HCT116 (cell line): ENCODE results near the gene NARS2. TPM values are rescaled to one million over a fixed set of nuclear protein-coding genes. Genes with fewer than 3 reads are reported as not detected.

Source experiments
- ATAC-seq: fragments of 200-7000 bp; cut with Tn5 transposase; 2 replicates; pipeline ENCODE4 v1.9.1; 2020; ENCODE audit warnings: mild to moderate bottlenecking, moderate library complexity
- BruUV-seq: library from RNA; stranded (reverse); fragments of 400-500 nt; replicated peaks from 2 replicates; lab custom pipeline; 2021; lab: Mats Ljungman, UMichigan
- CTCF ChIA-PET: fragments of 300-600 bp; sonication (Branson Sonifier 250); formaldehyde crosslinking; loops from one replicate; lab custom pipeline; 2021; ENCODE audit warnings: antibody characterized with exemption; lab: Charles Lee
- POLR2A ChIA-PET: fragments of 300-600, 350-600 bp; sonication (Branson Sonifier 250); formaldehyde crosslinking; loops from one replicate; lab custom pipeline; 2021; ENCODE audit warnings: antibody characterized with exemption; lab: Charles Lee
- RAD21 ChIA-PET, 2 experiments: fragments of 300-600 bp; sonication (Branson Sonifier 250); formaldehyde crosslinking; loops; one replicate each; lab custom pipeline; 2023; ENCODE audit warnings: low total read pairs in 2 of 2; ENCODE audit not compliant: uncharacterized antibody in 2 of 2, unreplicated experiment in 2 of 2, low non-redundant PET in 1 of 2; lab: Charles Lee
- DNase-seq: peaks from one replicate; pipeline ENCODE4 v3.0.0-alpha.2; 2010; ENCODE audit warnings: low read depth, low spot score
- H2AFZ ChIP-seq: fragments of 200-600 bp; shearing (Covaris generic), sonication (generic); 2 replicates; pipeline ENCODE4 v1.6.1; 2017; ENCODE audit warnings: low read depth, mixed run types, mixed read lengths, antibody characterized with exemption, low read length; ENCODE audit not compliant: poor library complexity, severe bottlenecking
- H3K27ac ChIP-seq: 2 replicates; pipeline ENCODE4 v1.5.1; 2012; ENCODE audit warnings: low read depth, low read length
- H3K27me3 ChIP-seq: fragments of 200-600 bp; sonication (generic); 2 replicates; pipeline ENCODE4 v1.6.1; 2016; ENCODE audit warnings: mixed run types, low read length, mixed read lengths; ENCODE audit not compliant: insufficient read depth
- H3K36me3 ChIP-seq, 2 experiments: fragments of 200-500 bp in 1 of 2; fragments of 200-600 bp in 1 of 2; sonication (Bioruptor generic) in 1 of 2; sonication (generic) in 1 of 2; 2 replicates each; pipeline versions ENCODE4 v1.5.1 to v1.6.1; 2014 to 2016; ENCODE audit warnings: low read length in 2 of 2, inconsistent platforms in 1 of 2, mixed read lengths in 1 of 2, mixed run types in 1 of 2; ENCODE audit not compliant: insufficient read depth in 2 of 2, control insufficient read depth in 1 of 2
- H3K4me1 ChIP-seq, 2 experiments: fragments of 200-600 bp in 1 of 2; sonication (generic) in 1 of 2; 2 replicates each; pipeline versions ENCODE4 v1.5.1 to v1.6.1; 2012 to 2017; ENCODE audit warnings: low read length in 2 of 2, inconsistent platforms in 1 of 2, mild to moderate bottlenecking in 1 of 2, mixed read lengths in 1 of 2, mixed run types in 1 of 2, moderate library complexity in 1 of 2; ENCODE audit not compliant: insufficient read depth in 2 of 2, control insufficient read depth in 1 of 2
- H3K4me2 ChIP-seq: fragments of 200-600 bp; sonication (generic); 2 replicates; pipeline ENCODE4 v1.6.1; 2017; ENCODE audit warnings: mixed run types, low read length, mixed read lengths
- H3K4me3 ChIP-seq, 2 experiments: fragments of 200-600 bp in 1 of 2; sonication (generic) in 1 of 2; replicated peaks in 1 of 2; 2 replicates each; pipeline ENCODE4 v1.5.1; 2011 to 2016; ENCODE audit warnings: low read length in 2 of 2, control low read depth in 1 of 2, low read depth in 1 of 2, mild to moderate bottlenecking in 1 of 2, mixed read lengths in 1 of 2, mixed run types in 1 of 2
- H3K79me2 ChIP-seq: fragments of 200-600 bp; sonication (generic); 2 replicates; pipeline ENCODE4 v1.6.1; 2017; ENCODE audit warnings: mild to moderate bottlenecking, mixed run types, low read length, moderate library complexity, mixed read lengths; ENCODE audit not compliant: insufficient read depth
- H3K9ac ChIP-seq: fragments of 200-600 bp; sonication (generic); 2 replicates; pipeline ENCODE4 v1.6.1; 2016; ENCODE audit warnings: low read length, mixed read lengths
- H3K9me2 ChIP-seq: fragments of 200-600 bp; sonication (generic), shearing (Covaris generic); 2 replicates; pipeline ENCODE4 v1.6.1; 2017; ENCODE audit warnings: mixed run types, mild to moderate bottlenecking, moderate library complexity; ENCODE audit not compliant: insufficient read depth
- H3K9me3 ChIP-seq, 2 experiments: fragments of 200-500 bp in 1 of 2; fragments of 200-600 bp in 1 of 2; sonication (Bioruptor generic) in 1 of 2; sonication (generic) in 1 of 2; 2 replicates each; pipeline ENCODE4 v1.6.1; 2014 to 2017; ENCODE audit warnings: low read length in 2 of 2, mixed read lengths in 2 of 2, inconsistent platforms in 1 of 2, low read depth in 1 of 2, mild to moderate bottlenecking in 1 of 2, mixed run types in 1 of 2, moderate library complexity in 1 of 2; ENCODE audit not compliant: control insufficient read depth in 1 of 2, insufficient read depth in 1 of 2
- H4K20me1 ChIP-seq: fragments of 200-600 bp; sonication (generic), shearing (Covaris generic); 2 replicates; pipeline ENCODE4 v1.6.1; 2017; ENCODE audit warnings: mixed run types, mild to moderate bottlenecking, moderate library complexity; ENCODE audit not compliant: insufficient read depth
- ATF3 ChIP-seq: IDR thresholded peaks from 2 replicates; pipeline ENCODE4 v1.6.1; 2012
- CBX3 ChIP-seq: IDR thresholded peaks from 2 replicates; pipeline ENCODE4 v1.6.1; 2012; ENCODE audit warnings: low read depth
- CEBPB ChIP-seq: IDR thresholded peaks from 2 replicates; pipeline ENCODE4 v1.6.1; 2012; ENCODE audit warnings: low read depth
- CTCF ChIP-seq, 3 experiments: fragments of 200-600 bp in 1 of 3; sonication (generic) in 1 of 3; IDR thresholded peaks in 2 of 3; conservative IDR thresholded peaks in 1 of 3; 2 replicates each; pipeline ENCODE4 v1.5.1; 2012 to 2017; ENCODE audit warnings: low read depth in 2 of 3, low read length in 2 of 3, antibody characterized with exemption in 1 of 3, borderline replicate concordance in 1 of 3, control low read depth in 1 of 3, mild to moderate bottlenecking in 1 of 3, mixed read lengths in 1 of 3, mixed run types in 1 of 3, moderate library complexity in 1 of 3; ENCODE audit not compliant: insufficient read depth in 1 of 3
- EZH2 ChIP-seq: fragments of 200-600 bp; sonication (generic); IDR thresholded peaks from 2 replicates; pipeline ENCODE4 v1.6.1; 2017; ENCODE audit warnings: antibody characterized with exemption, mixed run types
- EZH2phosphoT487 ChIP-seq: fragments of 200-600 bp; IDR thresholded peaks from 2 replicates; pipeline ENCODE4 v1.6.1; 2018; ENCODE audit warnings: antibody characterized with exemption, borderline replicate concordance
- FOSL1 ChIP-seq: IDR thresholded peaks from 2 replicates; pipeline ENCODE4 v1.6.1; 2012; ENCODE audit warnings: low read depth
- POLR2AphosphoS5 ChIP-seq: IDR thresholded peaks from 2 replicates; pipeline ENCODE4 v1.6.1; 2011; ENCODE audit warnings: mild to moderate bottlenecking, low read depth, low read length, moderate library complexity
- REST ChIP-seq: IDR thresholded peaks from 2 replicates; pipeline ENCODE4 v1.6.1; 2012; ENCODE audit warnings: low read depth
- SP1 ChIP-seq: IDR thresholded peaks from 2 replicates; pipeline ENCODE4 v1.6.1; 2012; ENCODE audit warnings: low read depth
- TCF7L2 ChIP-seq: IDR thresholded peaks from 2 replicates; pipeline ENCODE4 v1.7.0; 2011; ENCODE audit warnings: borderline replicate concordance, inconsistent platforms; ENCODE audit not compliant: insufficient read depth, insufficient read length; ENCODE audit errors: extremely low read depth
- ZBTB33 ChIP-seq: IDR thresholded peaks from 2 replicates; pipeline ENCODE4 v1.6.1; 2011; ENCODE audit warnings: mild to moderate bottlenecking, low read length, moderate library complexity; ENCODE audit not compliant: insufficient replicate concordance; ENCODE audit errors: extremely low read depth
- ZFX ChIP-seq: fragments of 450-650 bp; IDR thresholded peaks from 2 replicates; pipeline ENCODE4 v1.6.1; 2017
- ZNF274 ChIP-seq: fragments of 200-500 bp; sonication (Bioruptor generic); IDR thresholded peaks from 2 replicates; pipeline ENCODE4 v1.6.1; 2014; ENCODE audit warnings: mild to moderate bottlenecking, low read depth, low read length, inconsistent platforms
- intact Hi-C: fragments of 100-400 bp; cut with micrococcal nuclease; formaldehyde crosslinking; loops from 2 replicates; pipeline ENCODE4 v1.10.0; 2022
- total RNA-seq: library from RNA; stranded (reverse); gene quantifications from one replicate; pipeline ENCODE4 v1.2.1, GENCODE V29; 2021; ENCODE audit not compliant: unreplicated experiment
- TF ChIP-seq, protein P1 (sequence below): IDR thresholded peaks from 2 replicates; pipeline ENCODE4 v1.6.1; 2012

The NARS2 gene
- total RNA-seq, 1 experiment from 2014 or later, result 26.0 TPM

- DNase-seq (no peak), ATAC-seq (no peak)
- RAD21 ChIA-PET, result no interaction called here
Observed at GRCh38 chr11:78450866-78451265, 123.8 kb downstream of the NARS2 start.

More at GRCh38 chr11:78450866-78451265, 123.8 kb downstream of the NARS2 start:
- intact Hi-C loops, result no loop called here
- no peaks in the 10 kb centered on the region for H3K4me1 ChIP-seq
- no peak overlapping the region for H3K4me3 ChIP-seq
- no peak for TF ChIP-seq REST
- TF ChIP-seq CBX3, result no peak
- TF ChIP-seq ZNF274, result no peak
- TF ChIP-seq TCF7L2, result no peak
- TF ChIP-seq ATF3, result no peak
- no peak for TF ChIP-seq EZH2phosphoT487
- no peak for TF ChIP-seq SP1
- no peak for TF ChIP-seq ZBTB33
- no peak for TF ChIP-seq EZH2
- no peak for TF ChIP-seq CEBPB
- TF ChIP-seq FOSL1, result no peak
- TF ChIP-seq, protein P1, sequence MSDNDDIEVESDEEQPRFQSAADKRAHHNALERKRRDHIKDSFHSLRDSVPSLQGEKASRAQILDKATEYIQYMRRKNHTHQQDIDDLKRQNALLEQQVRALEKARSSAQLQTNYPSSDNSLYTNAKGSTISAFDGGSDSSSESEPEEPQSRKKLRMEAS, result no peak
- no peak for TF ChIP-seq CTCF (IDR thresholded peaks at IDR 0.05 in 2 of 3, conservative IDR thresholded peaks at IDR 0.05 in 1 of 3; ENCODE audit: borderline replicate concordance in 1 of 3, insufficient read depth in 1 of 3, low read depth in 2 of 3, low read length in 2 of 3)
- TF ChIP-seq ZFX, result no peak
- no peak for TF ChIP-seq POLR2AphosphoS5
- no peaks in the 10 kb centered on the region for H3K9me3 ChIP-seq
- H3K9ac ChIP-seq, result no peak overlapping the region
- no peaks in the 10 kb centered on the region for H3K27me3 ChIP-seq
- H4K20me1 ChIP-seq, result no peaks in the 10 kb centered on the region
- H2AFZ ChIP-seq, result no peak overlapping the region
- H3K36me3 ChIP-seq, result no peaks in the 10 kb centered on the region
- BruUV-seq, result no TSS peak
- H3K4me2 ChIP-seq, result no peak overlapping the region
- H3K79me2 ChIP-seq, result no peaks in the 10 kb centered on the region
- H3K9me2 ChIP-seq, result no peaks in the 10 kb centered on the region
- CTCF ChIA-PET, result no interaction called here
- no peak overlapping the region for H3K27ac ChIP-seq
- POLR2A ChIA-PET, result no interaction called here
